Natural killer cell (primary cell): ENCODE results near the gene PDS5B. TPM values are rescaled to one million over a fixed set of nuclear protein-coding genes. Genes with fewer than 3 reads are reported as not detected.

Experiments
- ATAC-seq, 3 donors: fragments of 150-1000 bp in 2 of 3; fragments of 200-7000 bp in 1 of 3; cut with Tn5 transposase; 1 replicate in 1 of 3; 2 replicates in 2 of 3; pipeline ENCODE4 v1.10.0; 2021; ENCODE audit warnings: mild to moderate bottlenecking in 2 of 3, moderate library complexity in 2 of 3
- DNase-seq, 2 donors: peaks; one replicate each; pipeline versions ENCODE4 v3.0.0 to v3.0.0-alpha.2; 2013 to 2021; ENCODE audit warnings: mixed read lengths in 1 of 2
- H3K27ac ChIP-seq: one replicate; pipeline ENCODE4 v1.5.1; 2013; ENCODE audit warnings: mild to moderate bottlenecking, low read length
- H3K27me3 ChIP-seq: one replicate; pipeline ENCODE4 v1.6.1; 2013; ENCODE audit warnings: low read length; ENCODE audit not compliant: control insufficient read depth, insufficient read depth
- H3K36me3 ChIP-seq: one replicate; pipeline ENCODE4 v1.6.1; 2013; ENCODE audit warnings: low read length; ENCODE audit not compliant: control insufficient read depth, insufficient read depth
- H3K4me1 ChIP-seq: one replicate; pipeline ENCODE4 v1.6.1; 2013; ENCODE audit warnings: low read length; ENCODE audit not compliant: control insufficient read depth, insufficient read depth
- H3K4me3 ChIP-seq: one replicate; pipeline ENCODE4 v1.5.1; 2013; ENCODE audit warnings: low read length
- H3K9me3 ChIP-seq: one replicate; pipeline ENCODE4 v1.6.1; 2013; ENCODE audit warnings: low read length; ENCODE audit not compliant: control insufficient read depth, insufficient read depth
- H3K27ac Mint-ChIP-seq, 2 donors: one replicate each; pipeline ENCODE4 v1.8.0; 2022; ENCODE audit warnings: mild to moderate bottlenecking in 2 of 2, mixed read lengths in 2 of 2, moderate library complexity in 1 of 2
- H3K27me3 Mint-ChIP-seq, 2 donors: one replicate each; pipeline ENCODE4 v1.8.0; 2022; ENCODE audit warnings: low read depth in 2 of 2, mixed read lengths in 2 of 2
- H3K36me3 Mint-ChIP-seq: one replicate; pipeline ENCODE4 v1.8.0; 2022; ENCODE audit warnings: mixed read lengths
- H3K4me1 Mint-ChIP-seq, 2 donors: one replicate each; pipeline ENCODE4 v1.8.0; 2022; ENCODE audit warnings: mixed read lengths in 2 of 2
- H3K4me3 Mint-ChIP-seq: one replicate; pipeline ENCODE4 v1.8.0; 2022; ENCODE audit warnings: mild to moderate bottlenecking, moderate library complexity, mixed read lengths
- H3K9me3 Mint-ChIP-seq, 2 donors: one replicate each; pipeline ENCODE4 v1.8.0; 2022; ENCODE audit warnings: mixed read lengths in 2 of 2
- CTCF ChIP-seq: fragments of 200-600 bp; IDR thresholded peaks from one replicate; pipeline ENCODE4 v1.8.0; 2022; ENCODE audit warnings: antibody characterized with exemption
- WGBS: methylation state at CpG from one replicate; pipeline ENCODE4 v1.1.7; 2013; ENCODE audit warnings: missing lambda C conversion rate; ENCODE audit not compliant: insufficient coverage; 5-methylcytosine and 5-hydroxymethylcytosine counted together
- intact Hi-C: fragments of 100-400 bp; cut with micrococcal nuclease; formaldehyde crosslinking; loops from one replicate; pipeline ENCODE4 v1.14.2; 2022
- total RNA-seq, 4 donors: library from RNA; stranded (reverse); fragments of 120-200 nt in 1 of 4; gene quantifications; one replicate each; pipeline versions ENCODE4 v1.2.3 to v1.2.4, GENCODE V29; 2013 to 2022

PDS5B gene
- total RNA-seq, 3 donors from 2014 or later (not counting 1 experiment from before 2014, with no cell fraction given), result 59.4 to 70.6 (median 64.7) TPM

- Histone ChIP-seq H3K9me3 (no peaks in the 10 kb centered on the region), H3K36me3 (no peaks in the 10 kb centered on the region), H3K4me1 (peaks cover 6% of the 10 kb centered on the region), H3K27me3 (no peaks in the 10 kb centered on the region), H3K4me3 (no peak overlapping the region), H3K27ac (no peak overlapping the region)
- ATAC-seq (no peak), DNase-seq (no peak)
- no peak for TF ChIP-seq CTCF
- Mint-ChIP-seq H3K27me3 (no peaks in the 10 kb centered on the region), H3K36me3 (no peaks in the 10 kb centered on the region), H3K4me3 (no peak overlapping the region), H3K9me3 (no peaks in the 10 kb centered on the region), H3K4me1 (peaks cover 64 to 67% of the 10 kb centered on the region in 2 donors), H3K27ac (no peak overlapping the region)
- intact Hi-C loops, result no loop called here
Measured at GRCh38 chr13:32594157-32594738, 8.0 kb downstream of the PDS5B start.

- Histone ChIP-seq H3K4me1 (peaks cover 6% of the 10 kb centered on the region), H3K36me3 (no peaks in the 10 kb centered on the region), H3K9me3 (no peaks in the 10 kb centered on the region), H3K27ac (no peak overlapping the region), H3K27me3 (no peaks in the 10 kb centered on the region), H3K4me3 (no peak overlapping the region)
- Mint-ChIP-seq H3K36me3 (no peaks in the 10 kb centered on the region), H3K27ac (no peak overlapping the region), H3K27me3 (no peaks in the 10 kb centered on the region), H3K9me3 (no peaks in the 10 kb centered on the region), H3K4me3 (no peak overlapping the region), H3K4me1 (peaks cover 62 to 66% of the 10 kb centered on the region in 2 donors)
- intact Hi-C loops, result no loop called here
- TF ChIP-seq CTCF, result no peak
- ATAC-seq (no peak), DNase-seq (no peak)
- 80% methylated on average over 1 of the region's 2 CpGs for WGBS
Measured at GRCh38 chr13:32595306-32595705, 9.1 kb downstream of the PDS5B start.

- intact Hi-C loops, result no loop called here
- H3K4me1 Mint-ChIP-seq, result peaks cover 65 to 68% of the 10 kb centered on the region in 2 donors
Measured at GRCh38 chr13:32600890-32601289, 14.6 kb downstream of the PDS5B start.

More at GRCh38 chr13:32600890-32601289, 14.6 kb downstream of the PDS5B start:
- 84% methylated on average over 2 of the region's 2 CpGs for WGBS
- H3K36me3 ChIP-seq, result no peaks in the 10 kb centered on the region
- no peak overlapping the region for H3K4me3 Mint-ChIP-seq
- no peak for TF ChIP-seq CTCF
- H3K9me3 ChIP-seq, result no peaks in the 10 kb centered on the region
- no peak for DNase-seq
- H3K27ac Mint-ChIP-seq, result no peak overlapping the region
- peaks cover 6% of the 10 kb centered on the region for H3K4me1 ChIP-seq
- no peak overlapping the region for H3K4me3 ChIP-seq
- no peaks in the 10 kb centered on the region for H3K36me3 Mint-ChIP-seq
- H3K27ac ChIP-seq, result no peak overlapping the region
- ATAC-seq, result no peak
- no peaks in the 10 kb centered on the region for H3K27me3 ChIP-seq
- no peaks in the 10 kb centered on the region for H3K27me3 Mint-ChIP-seq
- peaks cover 0 to 3% of the 10 kb centered on the region in 2 donors for H3K9me3 Mint-ChIP-seq
